ENCODE measurements around the gene NSG1.

GRCh38 chr4:4415806-4416805 lies 29.2 kb downstream of the NSG1 start:
- TF ChIP-seq YY1 (IDR thresholded peaks at IDR 0.05; ENCODE audit: insufficient read depth, insufficient read length) (no peak), ZNF274 (IDR thresholded peaks at IDR 0.05; ENCODE audit: low read depth, low read length) (no peak)
